Neural cell (in vitro differentiated cells): ENCODE results near the gene CABS1.

Source experiments
- EZH2 ChIP-seq: fragments of 200-600, 300-800 bp; shearing (Covaris generic), sonication (generic); IDR thresholded peaks from 2 replicates; pipeline ENCODE4 v1.6.1; 2014; ENCODE audit warnings: antibody characterized with exemption, low read length, borderline replicate concordance, mild to moderate bottlenecking; ENCODE audit not compliant: insufficient read depth, poor library complexity, severe bottlenecking
- MXI1 ChIP-seq: fragments of 450-650 bp; conservative IDR thresholded peaks from 2 replicates; pipeline ENCODE4 v1.6.1; 2014; ENCODE audit warnings: antibody characterized with exemption, mild to moderate bottlenecking; ENCODE audit not compliant: poor library complexity, severe bottlenecking
- POLR2AphosphoS5 ChIP-seq: IDR thresholded peaks from 2 replicates; pipeline ENCODE4 v1.6.1; 2012
- TF ChIP-seq, protein P1 (sequence below): fragments of 450-650 bp; IDR thresholded peaks from 2 replicates; pipeline ENCODE4 v1.5.1; 2014; ENCODE audit warnings: antibody characterized with exemption, mild to moderate bottlenecking, moderate library complexity; ENCODE audit not compliant: poor library complexity, severe bottlenecking
- TF ChIP-seq, protein P2 (sequence below): IDR thresholded peaks from 2 replicates; pipeline ENCODE4 v1.6.1; 2012; ENCODE audit warnings: borderline replicate concordance

GRCh38 chr4:70288651-70289050 is 46.1 kb upstream of the CABS1 start:
- TF ChIP-seq, protein P1, sequence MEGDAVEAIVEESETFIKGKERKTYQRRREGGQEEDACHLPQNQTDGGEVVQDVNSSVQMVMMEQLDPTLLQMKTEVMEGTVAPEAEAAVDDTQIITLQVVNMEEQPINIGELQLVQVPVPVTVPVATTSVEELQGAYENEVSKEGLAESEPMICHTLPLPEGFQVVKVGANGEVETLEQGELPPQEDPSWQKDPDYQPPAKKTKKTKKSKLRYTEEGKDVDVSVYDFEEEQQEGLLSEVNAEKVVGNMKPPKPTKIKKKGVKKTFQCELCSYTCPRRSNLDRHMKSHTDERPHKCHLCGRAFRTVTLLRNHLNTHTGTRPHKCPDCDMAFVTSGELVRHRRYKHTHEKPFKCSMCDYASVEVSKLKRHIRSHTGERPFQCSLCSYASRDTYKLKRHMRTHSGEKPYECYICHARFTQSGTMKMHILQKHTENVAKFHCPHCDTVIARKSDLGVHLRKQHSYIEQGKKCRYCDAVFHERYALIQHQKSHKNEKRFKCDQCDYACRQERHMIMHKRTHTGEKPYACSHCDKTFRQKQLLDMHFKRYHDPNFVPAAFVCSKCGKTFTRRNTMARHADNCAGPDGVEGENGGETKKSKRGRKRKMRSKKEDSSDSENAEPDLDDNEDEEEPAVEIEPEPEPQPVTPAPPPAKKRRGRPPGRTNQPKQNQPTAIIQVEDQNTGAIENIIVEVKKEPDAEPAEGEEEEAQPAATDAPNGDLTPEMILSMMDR, result no peak
- no peak for TF ChIP-seq EZH2
- TF ChIP-seq, protein P2, sequence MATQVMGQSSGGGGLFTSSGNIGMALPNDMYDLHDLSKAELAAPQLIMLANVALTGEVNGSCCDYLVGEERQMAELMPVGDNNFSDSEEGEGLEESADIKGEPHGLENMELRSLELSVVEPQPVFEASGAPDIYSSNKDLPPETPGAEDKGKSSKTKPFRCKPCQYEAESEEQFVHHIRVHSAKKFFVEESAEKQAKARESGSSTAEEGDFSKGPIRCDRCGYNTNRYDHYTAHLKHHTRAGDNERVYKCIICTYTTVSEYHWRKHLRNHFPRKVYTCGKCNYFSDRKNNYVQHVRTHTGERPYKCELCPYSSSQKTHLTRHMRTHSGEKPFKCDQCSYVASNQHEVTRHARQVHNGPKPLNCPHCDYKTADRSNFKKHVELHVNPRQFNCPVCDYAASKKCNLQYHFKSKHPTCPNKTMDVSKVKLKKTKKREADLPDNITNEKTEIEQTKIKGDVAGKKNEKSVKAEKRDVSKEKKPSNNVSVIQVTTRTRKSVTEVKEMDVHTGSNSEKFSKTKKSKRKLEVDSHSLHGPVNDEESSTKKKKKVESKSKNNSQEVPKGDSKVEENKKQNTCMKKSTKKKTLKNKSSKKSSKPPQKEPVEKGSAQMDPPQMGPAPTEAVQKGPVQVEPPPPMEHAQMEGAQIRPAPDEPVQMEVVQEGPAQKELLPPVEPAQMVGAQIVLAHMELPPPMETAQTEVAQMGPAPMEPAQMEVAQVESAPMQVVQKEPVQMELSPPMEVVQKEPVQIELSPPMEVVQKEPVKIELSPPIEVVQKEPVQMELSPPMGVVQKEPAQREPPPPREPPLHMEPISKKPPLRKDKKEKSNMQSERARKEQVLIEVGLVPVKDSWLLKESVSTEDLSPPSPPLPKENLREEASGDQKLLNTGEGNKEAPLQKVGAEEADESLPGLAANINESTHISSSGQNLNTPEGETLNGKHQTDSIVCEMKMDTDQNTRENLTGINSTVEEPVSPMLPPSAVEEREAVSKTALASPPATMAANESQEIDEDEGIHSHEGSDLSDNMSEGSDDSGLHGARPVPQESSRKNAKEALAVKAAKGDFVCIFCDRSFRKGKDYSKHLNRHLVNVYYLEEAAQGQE, result no peak
- no peak for TF ChIP-seq POLR2AphosphoS5
- no peak for TF ChIP-seq MXI1
